KMS-11 (cell line): ENCODE measurements around the gene GP9.

ENCODE experiments used
- H2AFZ ChIP-seq: fragments of 200-600 bp; sonication (generic); 2 replicates; pipeline ENCODE4 v1.6.1; 2016; ENCODE audit warnings: antibody characterized with exemption, mixed run types, low read depth
- H3K27ac ChIP-seq: fragments of 200-600 bp; sonication (generic); 2 replicates; pipeline ENCODE4 v1.6.1; 2016; ENCODE audit warnings: mild to moderate bottlenecking, mixed run types
- H3K27me3 ChIP-seq: fragments of 200-600 bp; sonication (generic); 2 replicates; pipeline ENCODE4 v1.6.1; 2017; ENCODE audit warnings: mild to moderate bottlenecking, low read depth, mixed run types, moderate library complexity; ENCODE audit not compliant: insufficient read depth
- H3K36me3 ChIP-seq: fragments of 200-600 bp; sonication (generic); 2 replicates; pipeline ENCODE4 v1.6.1; 2017; ENCODE audit warnings: mild to moderate bottlenecking, mixed run types; ENCODE audit not compliant: insufficient read depth
- H3K4me1 ChIP-seq: fragments of 200-600 bp; sonication (generic); 2 replicates; pipeline ENCODE4 v1.6.1; 2016; ENCODE audit warnings: mild to moderate bottlenecking, low read depth, mixed run types; ENCODE audit not compliant: poor library complexity, severe bottlenecking
- H3K4me2 ChIP-seq: fragments of 200-600 bp; sonication (generic); 2 replicates; pipeline ENCODE4 v1.7.0; 2016; ENCODE audit warnings: mild to moderate bottlenecking, mixed run types
- H3K4me3 ChIP-seq: fragments of 200-600 bp; sonication (generic); IDR thresholded peaks from 2 replicates; pipeline ENCODE4 v1.6.1; 2017; ENCODE audit warnings: low read depth, low read length, mixed read lengths; ENCODE audit not compliant: insufficient read depth
- H3K79me2 ChIP-seq: fragments of 200-600 bp; sonication (generic); 2 replicates; pipeline ENCODE4 v1.6.1; 2016; ENCODE audit warnings: low read depth, mixed run types; ENCODE audit not compliant: insufficient read depth
- H3K9ac ChIP-seq: fragments of 200-600 bp; sonication (generic); 2 replicates; pipeline ENCODE4 v1.6.1; 2016; ENCODE audit warnings: mild to moderate bottlenecking, mixed run types
- H4K20me1 ChIP-seq: fragments of 200-600 bp; sonication (generic); 2 replicates; pipeline ENCODE4 v1.6.1; 2016; ENCODE audit warnings: mild to moderate bottlenecking, mixed run types; ENCODE audit not compliant: insufficient read depth
- CTCF ChIP-seq: fragments of 200-600 bp; sonication (generic); conservative IDR thresholded peaks from 2 replicates; pipeline ENCODE4 v1.6.1; 2017; ENCODE audit warnings: low read depth, mild to moderate bottlenecking, antibody characterized with exemption, low read length, moderate library complexity, mixed read lengths

Gene GP9

GRCh38 chr3:129022114-129023007 is 38.2 kb upstream of the GP9 start:
- no peaks in the 10 kb centered on the region for H4K20me1 ChIP-seq
- H3K4me1 ChIP-seq, result peaks cover 6% of the 10 kb centered on the region
- no peaks in the 10 kb centered on the region for H3K79me2 ChIP-seq
- H3K27ac ChIP-seq, result no peak overlapping the region
- H3K36me3 ChIP-seq, result no peaks in the 10 kb centered on the region
- no peak overlapping the region for H3K4me2 ChIP-seq
- no peak overlapping the region for H2AFZ ChIP-seq
- H3K27me3 ChIP-seq, result no peaks in the 10 kb centered on the region
- no peak for TF ChIP-seq CTCF
- no peak overlapping the region for H3K4me3 ChIP-seq
- no peak overlapping the region for H3K9ac ChIP-seq

- H3K4me3 ChIP-seq, result no peak overlapping the region
- H3K4me1 ChIP-seq, result peaks cover 6% of the 10 kb centered on the region
- H2AFZ ChIP-seq, result no peak overlapping the region
- H3K27me3 ChIP-seq, result no peaks in the 10 kb centered on the region
- no peaks in the 10 kb centered on the region for H3K79me2 ChIP-seq
- no peak overlapping the region for H3K9ac ChIP-seq
- no peak overlapping the region for H3K4me2 ChIP-seq
- H3K36me3 ChIP-seq, result no peaks in the 10 kb centered on the region
- no peak overlapping the region for H3K27ac ChIP-seq
- TF ChIP-seq CTCF, result no peak
- H4K20me1 ChIP-seq, result no peaks in the 10 kb centered on the region
Measured at GRCh38 chr3:129023008-129023358, 37.6 kb upstream of the GP9 start.

- no peak overlapping the region for H3K9ac ChIP-seq
- no peaks in the 10 kb centered on the region for H3K79me2 ChIP-seq
- H4K20me1 ChIP-seq, result no peaks in the 10 kb centered on the region
- TF ChIP-seq CTCF, result peak; percentile 26; the same call in 1 of the 2 replicates
- H3K36me3 ChIP-seq, result no peaks in the 10 kb centered on the region
- no peak overlapping the region for H3K4me3 ChIP-seq
- H3K4me2 ChIP-seq, result no peak overlapping the region
- peaks cover 6% of the 10 kb centered on the region for H3K4me1 ChIP-seq
- no peaks in the 10 kb centered on the region for H3K27me3 ChIP-seq
- H2AFZ ChIP-seq, result no peak overlapping the region
- H3K27ac ChIP-seq, result no peak overlapping the region
Measured at GRCh38 chr3:129023909-129024308, 36.7 kb upstream of the GP9 start.

- no peak for TF ChIP-seq CTCF
- no peak overlapping the region for H3K9ac ChIP-seq
- no peaks in the 10 kb centered on the region for H3K79me2 ChIP-seq
- H3K4me1 ChIP-seq, result peaks cover 6% of the 10 kb centered on the region
- H3K4me3 ChIP-seq, result no peak overlapping the region
- H3K36me3 ChIP-seq, result no peaks in the 10 kb centered on the region
- no peaks in the 10 kb centered on the region for H3K27me3 ChIP-seq
- no peak overlapping the region for H2AFZ ChIP-seq
- H4K20me1 ChIP-seq, result no peaks in the 10 kb centered on the region
- H3K27ac ChIP-seq, result no peak overlapping the region
- H3K4me2 ChIP-seq, result no peak overlapping the region
Measured at GRCh38 chr3:129025108-129025507, 35.5 kb upstream of the GP9 start.
